Caco-2 (cell line): Measurements from ENCODE around the gene SEZ6. TPM values are rescaled to one million over a fixed set of nuclear protein-coding genes. Genes with fewer than 3 reads are reported as not detected.

Experiments used
- BruUV-seq: library from RNA; stranded (reverse); fragments of 400-500 nt; replicated peaks from 2 replicates; lab custom pipeline; 2021; lab: Mats Ljungman, UMichigan
- CTCF ChIA-PET: fragments of 300-600 bp; sonication (Branson Sonifier 250); formaldehyde crosslinking; loops from one replicate; lab custom pipeline; 2022; ENCODE audit warnings: antibody characterized with exemption; lab: Charles Lee
- POLR2A ChIA-PET: fragments of 300-600 bp; sonication (Branson Sonifier 250); formaldehyde crosslinking; loops from one replicate; lab custom pipeline; 2022; ENCODE audit warnings: antibody characterized with exemption; lab: Charles Lee
- DNase-seq, 2 experiments: peaks; one replicate each; pipeline versions ENCODE4 v3.0.0 to v3.0.0-alpha.2; 2020 to 2022
- H3K27me3 ChIP-seq: replicated peaks from 2 replicates; pipeline ENCODE4 v1.6.0; 2011; ENCODE audit warnings: low read length; ENCODE audit not compliant: control insufficient read depth, insufficient read depth
- H3K36me3 ChIP-seq: 2 replicates; pipeline ENCODE4 v1.5.1; 2011; ENCODE audit warnings: low read length; ENCODE audit not compliant: control insufficient read depth, insufficient read depth
- H3K4me1 ChIP-seq: fragments of 250-450 bp; sonication (Bioruptor Pico); 2 replicates; pipeline ENCODE4 v1.5.1; 2020; ENCODE audit warnings: mild to moderate bottlenecking
- H3K4me3 ChIP-seq: 2 replicates; pipeline ENCODE4 v1.5.1; 2011; ENCODE audit warnings: low read depth, mild to moderate bottlenecking, control low read depth, low read length
- H3K9me3 ChIP-seq: fragments of 250-450 bp; sonication (Bioruptor Pico); 2 replicates; pipeline ENCODE4 v1.5.1; 2020; ENCODE audit warnings: mild to moderate bottlenecking, moderate library complexity
- H3K27ac Mint-ChIP-seq: one replicate; pipeline ENCODE4 v1.8.0; 2022; ENCODE audit warnings: mixed read lengths; ENCODE audit not compliant: unreplicated experiment
- H3K27me3 Mint-ChIP-seq: one replicate; pipeline ENCODE4 v1.8.0; 2022; ENCODE audit warnings: mixed read lengths; ENCODE audit not compliant: insufficient read depth, unreplicated experiment
- H3K36me3 Mint-ChIP-seq: one replicate; pipeline ENCODE4 v1.8.0; 2022; ENCODE audit warnings: mild to moderate bottlenecking, mixed read lengths; ENCODE audit not compliant: insufficient read depth, unreplicated experiment
- H3K4me1 Mint-ChIP-seq: one replicate; pipeline ENCODE4 v1.8.0; 2022; ENCODE audit warnings: low read depth, mixed read lengths; ENCODE audit not compliant: unreplicated experiment
- H3K4me3 Mint-ChIP-seq: one replicate; pipeline ENCODE4 v1.8.0; 2022; ENCODE audit warnings: mild to moderate bottlenecking, moderate library complexity, mixed read lengths; ENCODE audit not compliant: unreplicated experiment
- H3K9me3 Mint-ChIP-seq: one replicate; pipeline ENCODE4 v1.8.0; 2022; ENCODE audit warnings: mixed read lengths; ENCODE audit not compliant: unreplicated experiment
- CTCF ChIP-seq, 2 experiments: fragments of 200-600 bp in 1 of 2; IDR thresholded peaks; 1 replicate in 1 of 2; 2 replicates in 1 of 2; pipeline versions ENCODE4 v1.5.1 to v1.8.0; 2011 to 2022; ENCODE audit warnings: antibody characterized with exemption in 1 of 2, control low read depth in 1 of 2, inconsistent platforms in 1 of 2, low read depth in 1 of 2, low read length in 1 of 2, mild to moderate bottlenecking in 1 of 2, moderate library complexity in 1 of 2; ENCODE audit not compliant: insufficient read depth in 1 of 2, severe bottlenecking in 1 of 2, unreplicated experiment in 1 of 2
- intact Hi-C: fragments of 100-400 bp; cut with micrococcal nuclease; formaldehyde crosslinking; loops from one replicate; pipeline ENCODE4 v1.10.0; 2022; ENCODE audit not compliant: unreplicated experiment
- total RNA-seq: library from RNA; stranded (reverse); gene quantifications from 2 replicates; pipeline ENCODE4 v1.2.3, GENCODE V29; 2022

SEZ6 gene
- total RNA-seq, 1 experiment from 2014 or later, result not detected

GRCh38 chr17:29034510-29034909 lies 28.7 kb upstream of the SEZ6 start:
- intact Hi-C loops, result no loop called here
- Mint-ChIP-seq H3K27me3 (peaks cover 28% of the 10 kb centered on the region), H3K9me3 (peaks cover 17% of the 10 kb centered on the region), H3K36me3 (no peaks in the 10 kb centered on the region), H3K4me1 (no peaks in the 10 kb centered on the region), H3K27ac (no peak overlapping the region), H3K4me3 (no peak overlapping the region)
- ChIA-PET POLR2A (no interaction called here), CTCF (interaction anchor here (0.9 kb wide), 1 partner anchor 77 kb away, joined by 3 read pairs; no protein-coding TSS in a partner anchor)
- peaks cover 2% of the 10 kb centered on the region; the same call in 1 of the 2 replicates for H3K27me3 ChIP-seq
- peaks cover 8% of the 10 kb centered on the region; the same call in 1 of the 2 replicates for H3K9me3 ChIP-seq
- DNase-seq, result no peak
- no peak overlapping the region for H3K4me3 ChIP-seq
- H3K4me1 ChIP-seq, result no peaks in the 10 kb centered on the region
- BruUV-seq, result no TSS peak
- no peaks in the 10 kb centered on the region for H3K36me3 ChIP-seq
- TF ChIP-seq CTCF (IDR thresholded peaks at IDR 0.05; ENCODE audit: insufficient read depth in 1 of 2, low read depth in 1 of 2, low read length in 1 of 2, severe bottlenecking in 1 of 2, unreplicated experiment in 1 of 2), result no peak

GRCh38 chr17:29032857-29033197 lies 27.0 kb upstream of the SEZ6 start:
- peaks cover 8% of the 10 kb centered on the region; the same call in 1 of the 2 replicates for H3K9me3 ChIP-seq

DNA sequence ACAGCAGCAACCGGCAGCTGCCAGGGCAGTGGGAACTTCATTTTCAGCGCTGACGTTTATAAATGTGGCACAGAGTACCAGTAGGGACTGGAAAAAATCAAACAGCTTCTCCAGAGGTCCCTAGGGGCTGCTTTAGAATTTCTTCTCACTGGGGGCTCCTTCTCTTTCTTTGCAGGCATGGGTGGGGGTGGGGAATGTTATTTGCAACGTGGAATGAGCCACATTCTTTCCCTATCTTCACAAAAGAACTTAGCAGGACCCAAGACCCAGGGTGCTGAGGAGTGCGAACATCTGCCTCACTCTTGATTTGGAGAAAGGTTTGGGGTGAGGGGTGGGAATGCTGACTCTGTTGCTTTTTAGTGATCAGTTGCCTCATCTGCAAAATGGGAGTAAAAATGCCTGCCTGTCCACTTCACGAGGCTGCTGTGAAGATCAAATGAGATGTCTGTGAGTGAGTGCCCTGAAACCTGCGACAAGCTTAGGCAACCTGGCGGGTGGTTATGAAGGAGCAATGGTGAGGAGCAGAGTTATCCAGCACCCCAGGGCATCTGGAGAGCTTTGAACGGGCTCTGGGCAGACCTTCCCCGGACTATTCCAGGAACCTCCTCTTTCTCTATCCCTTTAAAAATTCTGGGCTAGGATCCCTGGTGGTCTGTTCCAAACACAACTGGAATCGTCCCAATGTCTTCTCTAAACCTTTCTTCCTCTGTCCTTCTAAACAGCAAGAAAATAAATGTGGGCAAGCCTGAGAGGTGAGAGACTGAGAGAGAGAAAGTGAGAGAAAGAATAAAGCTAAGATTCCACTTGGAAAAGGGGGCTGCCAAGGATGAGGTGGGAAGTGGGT lies 26.4 kb upstream of the SEZ6 start:
- no peak overlapping the region for H3K4me3 Mint-ChIP-seq
- Histone ChIP-seq H3K36me3 (no peaks in the 10 kb centered on the region), H3K4me1 (no peaks in the 10 kb centered on the region), H3K27me3 (peaks cover 2% of the 10 kb centered on the region; the same call in 1 of the 2 replicates), H3K4me3 (no peak overlapping the region), H3K9me3 (peaks cover 8% of the 10 kb centered on the region; the same call in 1 of the 2 replicates)
- no peak overlapping the region for H3K27ac Mint-ChIP-seq
- no peaks in the 10 kb centered on the region for H3K4me1 Mint-ChIP-seq
- DNase-seq, result no peak
- intact Hi-C loops, result no loop called here
- H3K36me3 Mint-ChIP-seq, result no peaks in the 10 kb centered on the region
- TF ChIP-seq CTCF (IDR thresholded peaks at IDR 0.05; ENCODE audit: insufficient read depth in 1 of 2, low read depth in 1 of 2, low read length in 1 of 2, severe bottlenecking in 1 of 2, unreplicated experiment in 1 of 2), result no peak
- H3K9me3 Mint-ChIP-seq, result peaks cover 17% of the 10 kb centered on the region
- ChIA-PET CTCF (no interaction called here), POLR2A (interaction anchor here (0.6 kb wide), 1 partner anchor 39 kb away, joined by 3 read pairs; no protein-coding TSS in a partner anchor)
- peaks cover 38% of the 10 kb centered on the region for H3K27me3 Mint-ChIP-seq
- BruUV-seq, result no TSS peak

More at GRCh38 chr17:29032857-29033197, 27.0 kb upstream of the SEZ6 start:
- ChIA-PET POLR2A (no interaction called here), CTCF (no interaction called here)
- Histone ChIP-seq H3K4me1 (no peaks in the 10 kb centered on the region), H3K4me3 (no peak overlapping the region), H3K36me3 (no peaks in the 10 kb centered on the region), H3K27me3 (peaks cover 2% of the 10 kb centered on the region; the same call in 1 of the 2 replicates)
- H3K27me3 Mint-ChIP-seq, result peaks cover 35% of the 10 kb centered on the region
- BruUV-seq, result no TSS peak
- intact Hi-C loops, result no loop called here
- no peak for TF ChIP-seq CTCF (IDR thresholded peaks at IDR 0.05; ENCODE audit: insufficient read depth in 1 of 2, low read depth in 1 of 2, low read length in 1 of 2, severe bottlenecking in 1 of 2, unreplicated experiment in 1 of 2)
- no peaks in the 10 kb centered on the region for H3K4me1 Mint-ChIP-seq
- H3K9me3 Mint-ChIP-seq, result peaks cover 17% of the 10 kb centered on the region
- H3K4me3 Mint-ChIP-seq, result no peak overlapping the region
- DNase-seq, result no peak
- H3K27ac Mint-ChIP-seq, result no peak overlapping the region
- no peaks in the 10 kb centered on the region for H3K36me3 Mint-ChIP-seq
